Measurements from ENCODE around the gene FBXL17. TPM values are rescaled to one million over a fixed set of nuclear protein-coding genes. Genes with fewer than 3 reads are reported as not detected.

FBXL17 gene
- total RNA-seq, 1 donor from 2014 or later: 8.2 TPM

DNA sequence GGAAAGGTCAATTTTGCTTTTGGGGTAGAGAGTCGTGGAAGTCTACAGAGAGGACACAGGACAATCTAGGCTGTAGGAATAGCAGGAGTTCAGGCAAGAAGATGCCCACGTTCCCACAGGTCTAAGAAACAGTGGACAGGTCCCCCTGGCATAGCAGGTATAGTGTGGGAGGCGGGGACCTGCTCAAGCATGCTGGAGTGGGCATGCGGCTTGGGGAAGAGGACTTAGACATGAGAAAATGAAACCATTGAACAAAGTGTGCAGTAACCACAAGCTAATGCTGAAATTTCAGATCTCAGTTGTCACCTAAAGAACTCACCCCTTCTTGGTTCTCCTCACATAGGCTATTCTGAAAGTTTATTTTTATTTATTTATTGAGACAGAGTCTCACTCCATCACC, 568.3 kb downstream of the FBXL17 start:
- no peak for DNase-seq (ENCODE audit: low spot score)
- Mint-ChIP-seq H3K9me3 (no peaks in the 10 kb centered on the region), H3K36me3 (ENCODE audit: low read depth) (no peaks in the 10 kb centered on the region), H3K4me3 (no peak overlapping the region), H3K4me1 (ENCODE audit: low read depth) (no peaks in the 10 kb centered on the region), H3K27ac (no peak overlapping the region), H3K27me3 (ENCODE audit: insufficient read depth) (no peaks in the 10 kb centered on the region)
- intact Hi-C loops (cut with micrococcal nuclease): no loop called here

DNA sequence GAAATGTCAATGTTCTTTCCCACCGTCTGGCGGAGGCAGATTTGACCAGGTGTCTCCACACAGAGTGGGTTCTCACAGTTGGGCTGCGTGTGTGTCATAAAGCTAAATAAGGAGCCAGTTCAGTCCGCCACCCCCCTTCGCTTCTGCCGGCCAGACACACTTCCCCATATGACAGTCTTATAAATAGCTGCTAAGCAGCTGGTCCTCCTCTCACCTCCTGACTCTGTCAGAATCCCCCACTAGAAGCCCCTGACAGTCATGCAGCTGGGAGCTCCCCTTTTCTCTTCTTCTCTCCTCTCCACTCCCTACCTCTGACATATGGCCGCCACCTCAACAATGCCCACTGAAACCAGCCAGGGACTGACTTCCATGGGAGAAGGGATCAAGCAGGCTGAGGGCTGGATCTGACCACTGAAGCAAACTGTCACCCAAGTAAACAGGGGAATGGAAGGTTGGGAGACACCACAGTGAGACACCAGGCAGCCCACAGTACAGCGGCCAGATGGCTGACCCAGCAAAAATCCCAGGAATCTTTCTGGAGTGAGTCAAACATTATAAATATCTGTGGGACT, 569.2 kb downstream of the FBXL17 start:
- Mint-ChIP-seq H3K4me1 (ENCODE audit: low read depth) (no peaks in the 10 kb centered on the region), H3K27ac (no peak overlapping the region), H3K27me3 (ENCODE audit: insufficient read depth) (no peaks in the 10 kb centered on the region), H3K4me3 (no peak overlapping the region), H3K9me3 (no peaks in the 10 kb centered on the region), H3K36me3 (ENCODE audit: low read depth) (no peaks in the 10 kb centered on the region)
- DNase-seq (ENCODE audit: low spot score): no peak
- intact Hi-C loops (cut with micrococcal nuclease): no loop called here

DNA sequence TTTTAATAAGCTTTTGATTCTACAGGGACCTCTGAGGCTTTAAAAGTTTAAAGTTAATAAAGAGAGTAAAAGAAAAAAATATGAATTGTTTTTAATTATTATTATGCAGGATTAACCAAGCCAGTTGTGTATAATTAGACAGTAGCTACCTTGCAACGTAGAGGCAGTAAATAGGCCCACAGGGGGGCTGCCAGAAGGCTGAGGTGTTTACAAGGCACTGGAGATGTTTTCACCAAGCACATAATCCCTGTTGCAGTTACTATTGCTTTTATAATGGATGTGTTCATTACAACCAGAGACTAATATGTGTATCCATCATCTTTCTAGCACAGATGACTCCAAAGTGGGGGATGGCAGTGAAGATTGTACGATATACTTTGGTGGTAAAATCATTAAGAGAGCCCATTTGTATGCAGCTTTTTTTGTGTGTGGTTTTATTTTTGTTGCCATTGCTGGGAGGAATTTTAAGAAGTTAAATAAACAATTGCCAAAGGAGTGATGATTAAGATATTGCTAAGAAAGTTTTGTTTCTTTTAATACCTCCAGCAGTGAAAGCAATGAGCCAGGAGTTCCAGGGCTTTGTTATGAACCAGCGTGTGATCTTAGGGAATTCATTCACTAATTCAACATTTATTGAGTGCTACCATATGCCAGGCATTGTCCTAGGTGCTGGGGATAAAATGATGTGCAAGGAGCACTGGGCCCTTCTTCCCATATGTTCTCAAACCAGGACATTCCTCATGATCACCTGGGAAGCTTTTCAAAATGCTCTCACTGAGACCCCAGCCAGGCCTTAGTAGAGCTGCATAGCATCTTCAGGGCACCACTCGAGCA, 572.5 kb downstream of the FBXL17 start:
- Mint-ChIP-seq H3K9me3 (no peaks in the 10 kb centered on the region), H3K36me3 (ENCODE audit: low read depth) (no peaks in the 10 kb centered on the region), H3K27ac (no peak overlapping the region), H3K4me3 (no peak overlapping the region), H3K4me1 (ENCODE audit: low read depth) (no peaks in the 10 kb centered on the region), H3K27me3 (ENCODE audit: insufficient read depth) (no peaks in the 10 kb centered on the region)
- DNase-seq (ENCODE audit: low spot score): no peak
- intact Hi-C loops (cut with micrococcal nuclease): no loop called here
